ENCODE measurements around the gene PEX5L. TPM values are rescaled to one million over a fixed set of nuclear protein-coding genes. Genes with fewer than 3 reads are reported as not detected.
A peak's percentile ranks its signal among the peaks of the same experiment; 100 is the strongest.

PEX5L gene
- total RNA-seq, 1 experiment from 2014 or later = 3.2 TPM

DNA sequence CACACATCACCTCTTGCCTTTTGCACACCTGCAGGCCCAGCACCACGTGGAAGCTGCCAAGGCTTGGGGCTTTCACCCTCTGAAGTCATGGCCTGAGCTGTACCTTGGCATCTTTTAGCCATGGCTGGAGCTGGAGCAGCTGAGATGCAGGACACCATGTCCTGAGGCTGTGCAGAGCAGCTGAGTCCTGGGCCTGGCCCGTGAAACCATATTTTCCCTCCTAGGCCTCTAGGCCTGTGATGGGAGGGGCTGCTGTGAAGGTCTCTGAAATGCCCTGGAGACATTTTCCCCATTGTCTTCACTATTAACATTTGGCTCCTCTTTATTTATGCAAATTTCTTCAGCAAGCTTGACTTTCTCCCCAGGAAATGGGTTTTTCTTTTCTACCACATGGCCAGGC is 41.9 kb upstream of the PEX5L start:
- Mint-ChIP-seq H3K4me1 (peaks cover 23% of the 10 kb centered on the region), H3K27me3 (ENCODE audit: low read depth) (no peaks in the 10 kb centered on the region), H3K4me3 (no peak overlapping the region), H3K27ac (no peak overlapping the region), H3K9me3 (peaks cover 9% of the 10 kb centered on the region), H3K36me3 (peaks cover 2% of the 10 kb centered on the region; the same call in 1 of the 2 replicates)
- no peak for TF ChIP-seq PRDM15 (CRISPR knock-in tag; IDR thresholded peaks at IDR 0.05)
- TF ChIP-seq CDX4 (CRISPR knock-in tag; IDR thresholded peaks at IDR 0.05; ENCODE audit: borderline replicate concordance) = no peak
- POLR2A ChIA-PET = interaction anchor here (0.6 kb wide), 1 partner anchor 170 kb away, joined by 7 read pairs; no protein-coding TSS in a partner anchor
- CTCF ChIA-PET = no interaction called here
- peak; percentile 64 for ATAC-seq
- DNase-seq (ENCODE audit: low spot score) = no peak

DNA sequence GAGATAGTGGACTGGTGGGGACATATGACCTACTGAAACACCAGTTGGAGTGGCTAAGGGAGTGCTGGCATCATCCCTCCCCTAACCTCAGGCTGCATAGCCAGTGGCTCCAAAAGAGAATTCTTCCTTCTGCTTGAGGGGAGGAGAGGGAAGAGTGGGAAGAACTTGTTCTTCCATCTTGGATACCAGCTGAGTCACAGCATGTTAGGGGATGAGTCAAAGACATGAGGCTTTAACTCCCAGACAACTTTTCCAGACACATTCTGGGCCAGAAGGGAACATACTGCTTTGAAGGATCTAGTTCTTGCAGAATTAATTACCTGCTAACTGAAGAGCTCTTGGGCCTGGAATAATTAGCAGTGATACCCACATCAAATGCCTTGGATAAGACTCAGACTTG is 36.8 kb upstream of the PEX5L start:
- H3K4me1 Mint-ChIP-seq = peaks cover 39% of the 10 kb centered on the region
- peaks cover 9% of the 10 kb centered on the region for H3K9me3 Mint-ChIP-seq
- no peak for TF ChIP-seq KAT7 (CRISPR knock-in tag; IDR thresholded peaks at IDR 0.05; ENCODE audit: borderline replicate concordance)
- H3K27ac Mint-ChIP-seq = no peak overlapping the region
- ATAC-seq = no peak
- H3K27me3 Mint-ChIP-seq (ENCODE audit: low read depth) = no peaks in the 10 kb centered on the region
- no peak for DNase-seq (ENCODE audit: low spot score)
- H3K36me3 Mint-ChIP-seq = peaks cover 2% of the 10 kb centered on the region; the same call in 1 of the 2 replicates
- H3K4me3 Mint-ChIP-seq = no peak overlapping the region
- POLR2A ChIA-PET = no interaction called here
- CTCF ChIA-PET = no interaction called here

GRCh38 chr3:180072786-180073185 is 36.0 kb upstream of the PEX5L start:
- TF ChIP-seq RELA (CRISPR knock-in tag; IDR thresholded peaks at IDR 0.05; ENCODE audit: borderline replicate concordance) = no peak
- TF ChIP-seq ZNF317 (CRISPR knock-in tag; IDR thresholded peaks at IDR 0.05; ENCODE audit: borderline replicate concordance, low read depth) = no peak
- TF ChIP-seq ATF1 (CRISPR knock-in tag; IDR thresholded peaks at IDR 0.05) = no peak
- TF ChIP-seq ZNF423 (CRISPR knock-in tag; IDR thresholded peaks at IDR 0.05) = no peak
- no peak for TF ChIP-seq ERG (CRISPR knock-in tag; IDR thresholded peaks at IDR 0.05)
- POLR2A ChIA-PET = no interaction called here
- 0 out of 2 replicates have a peak overlapping the region, but pooled peaks have one; percentile 3 for H3K27ac Mint-ChIP-seq
- H3K27me3 Mint-ChIP-seq (ENCODE audit: low read depth) = no peaks in the 10 kb centered on the region
- ATAC-seq (peak; percentile 74), DNase-seq (ENCODE audit: low spot score) (no peak)
- CTCF ChIA-PET = no interaction called here
- H3K36me3 Mint-ChIP-seq = peaks cover 2% of the 10 kb centered on the region; the same call in 1 of the 2 replicates
- peaks cover 37% of the 10 kb centered on the region for H3K4me1 Mint-ChIP-seq
- H3K4me3 Mint-ChIP-seq = no peak overlapping the region
- H3K9me3 Mint-ChIP-seq = peaks cover 5% of the 10 kb centered on the region

DNA sequence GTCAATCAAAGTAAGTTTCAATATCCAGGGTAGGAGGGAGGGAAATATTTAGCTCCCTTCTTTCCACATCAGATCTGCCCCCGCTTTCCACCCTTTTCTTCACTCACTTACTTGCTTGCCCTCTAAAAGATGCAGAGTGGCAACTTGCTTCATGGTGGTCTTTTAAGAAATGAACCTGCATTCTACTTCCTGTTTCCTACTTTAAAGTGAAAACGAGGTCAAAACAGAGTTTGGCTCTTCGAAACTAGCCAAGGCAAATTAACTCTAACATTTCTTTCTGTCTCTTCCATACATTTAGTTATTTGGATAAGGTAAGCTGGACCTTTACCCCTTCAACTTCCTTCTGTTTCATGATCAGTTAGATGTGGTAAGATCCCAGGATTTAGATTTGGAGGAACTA is 34.2 kb upstream of the PEX5L start:
- peaks cover 41% of the 10 kb centered on the region for H3K4me1 Mint-ChIP-seq
- ATAC-seq = no peak
- peaks cover 3% of the 10 kb centered on the region; the same call in 1 of the 2 replicates for H3K9me3 Mint-ChIP-seq
- peak overlapping the region; percentile 70; the same call in 1 of the 2 replicates for H3K27ac Mint-ChIP-seq
- no peak overlapping the region for H3K4me3 Mint-ChIP-seq
- CTCF ChIA-PET = no interaction called here
- POLR2A ChIA-PET = interaction anchor here (0.6 kb wide), 1 partner anchor 34 kb away, joined by 3 read pairs; the partner anchor contains the start of gene PEX5L
- no peaks in the 10 kb centered on the region for H3K36me3 Mint-ChIP-seq
- no peaks in the 10 kb centered on the region for H3K27me3 Mint-ChIP-seq (ENCODE audit: low read depth)
- no peak for DNase-seq (ENCODE audit: low spot score)
- no peak for TF ChIP-seq ZNF263 (CRISPR knock-in tag; IDR thresholded peaks at IDR 0.05; ENCODE audit: low read depth)
- TF ChIP-seq ATF2 (CRISPR knock-in tag; IDR thresholded peaks at IDR 0.05; ENCODE audit: borderline replicate concordance, low read depth) = no peak
- no peak for TF ChIP-seq ZMAT4 (CRISPR knock-in tag; IDR thresholded peaks at IDR 0.05)
- no peak for TF ChIP-seq FOXK1 (CRISPR knock-in tag; IDR thresholded peaks at IDR 0.05)
- TF ChIP-seq ESRRA (CRISPR knock-in tag; IDR thresholded peaks at IDR 0.05; ENCODE audit: borderline replicate concordance) = no peak
- no peak for TF ChIP-seq MLX (CRISPR knock-in tag; IDR thresholded peaks at IDR 0.05)
- TF ChIP-seq NR3C1 (CRISPR knock-in tag; conservative IDR thresholded peaks at IDR 0.05; ENCODE audit: low read depth) = no peak
- TF ChIP-seq MYBL2 (CRISPR knock-in tag; IDR thresholded peaks at IDR 0.05) = no peak
- TF ChIP-seq, protein P1, sequence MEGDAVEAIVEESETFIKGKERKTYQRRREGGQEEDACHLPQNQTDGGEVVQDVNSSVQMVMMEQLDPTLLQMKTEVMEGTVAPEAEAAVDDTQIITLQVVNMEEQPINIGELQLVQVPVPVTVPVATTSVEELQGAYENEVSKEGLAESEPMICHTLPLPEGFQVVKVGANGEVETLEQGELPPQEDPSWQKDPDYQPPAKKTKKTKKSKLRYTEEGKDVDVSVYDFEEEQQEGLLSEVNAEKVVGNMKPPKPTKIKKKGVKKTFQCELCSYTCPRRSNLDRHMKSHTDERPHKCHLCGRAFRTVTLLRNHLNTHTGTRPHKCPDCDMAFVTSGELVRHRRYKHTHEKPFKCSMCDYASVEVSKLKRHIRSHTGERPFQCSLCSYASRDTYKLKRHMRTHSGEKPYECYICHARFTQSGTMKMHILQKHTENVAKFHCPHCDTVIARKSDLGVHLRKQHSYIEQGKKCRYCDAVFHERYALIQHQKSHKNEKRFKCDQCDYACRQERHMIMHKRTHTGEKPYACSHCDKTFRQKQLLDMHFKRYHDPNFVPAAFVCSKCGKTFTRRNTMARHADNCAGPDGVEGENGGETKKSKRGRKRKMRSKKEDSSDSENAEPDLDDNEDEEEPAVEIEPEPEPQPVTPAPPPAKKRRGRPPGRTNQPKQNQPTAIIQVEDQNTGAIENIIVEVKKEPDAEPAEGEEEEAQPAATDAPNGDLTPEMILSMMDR (IDR thresholded peaks at IDR 0.05) = no peak
- TF ChIP-seq ELF4 (CRISPR knock-in tag; IDR thresholded peaks at IDR 0.05; ENCODE audit: low read depth) = no peak
- TF ChIP-seq ZBTB21 (CRISPR knock-in tag; IDR thresholded peaks at IDR 0.05; ENCODE audit: borderline replicate concordance) = no peak

Data from WTC11 (cell line).